ENCODE data around the gene BBS9.

GRCh38 chr7:33287738-33288137 lies 158.4 kb downstream of the BBS9 start:
- TF ChIP-seq POLR2A (IDR thresholded peaks at IDR 0.05) (no peak), CTCF (IDR thresholded peaks at IDR 0.05) (no peak)

All from right lobe of liver (tissue), 4 donors.